ENCODE measurements around the gene CEP164. TPM values are rescaled to one million over a fixed set of nuclear protein-coding genes. Genes with fewer than 3 reads are reported as not detected.

The CEP164 gene
- total RNA-seq, 4 donors from 2014 or later, result 22.8 to 56.7 (median 29.7) TPM

DNA sequence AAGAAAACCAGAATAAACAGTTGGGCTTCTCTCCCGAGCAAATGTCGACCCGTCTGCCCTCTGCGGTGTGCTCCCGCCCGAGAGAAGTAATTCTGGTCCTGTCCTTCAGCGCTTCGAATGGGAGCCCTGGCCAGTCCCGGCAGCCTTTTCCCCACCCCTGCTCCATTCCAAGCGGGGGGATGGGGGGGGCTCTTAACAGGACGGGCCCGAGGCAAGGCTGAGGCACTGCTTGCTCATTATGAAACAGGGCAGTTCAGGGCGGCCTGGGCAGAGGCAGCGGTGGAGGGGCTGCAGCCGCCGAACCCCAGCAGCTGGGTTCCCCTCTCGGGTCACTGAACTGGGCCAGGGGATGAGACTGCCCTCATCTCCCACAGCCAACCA lies 27.4 kb upstream of the CEP164 start:
- TF ChIP-seq EP300 (IDR thresholded peaks at IDR 0.05) (no peak), POLR2A (IDR thresholded peaks at IDR 0.05) (no peak), CTCF (IDR thresholded peaks at IDR 0.05) (no peak), POLR2AphosphoS5 (IDR thresholded peaks at IDR 0.05) (no peak)
- Histone ChIP-seq H3K4me3 (no peak overlapping the region), H3K27ac (no peak overlapping the region), H3K9me3 (no peaks in the 10 kb centered on the region), H3K27me3 (no peaks in the 10 kb centered on the region), H3K36me3 (peaks cover 6% of the 10 kb centered on the region), H3K4me1 (peaks cover 5% of the 10 kb centered on the region)
- WGBS, result 33% methylated on average over 17 of the region's 17 CpGs
- no peak for DNase-seq (ENCODE audit: low spot score in 2 of 2)

DNA sequence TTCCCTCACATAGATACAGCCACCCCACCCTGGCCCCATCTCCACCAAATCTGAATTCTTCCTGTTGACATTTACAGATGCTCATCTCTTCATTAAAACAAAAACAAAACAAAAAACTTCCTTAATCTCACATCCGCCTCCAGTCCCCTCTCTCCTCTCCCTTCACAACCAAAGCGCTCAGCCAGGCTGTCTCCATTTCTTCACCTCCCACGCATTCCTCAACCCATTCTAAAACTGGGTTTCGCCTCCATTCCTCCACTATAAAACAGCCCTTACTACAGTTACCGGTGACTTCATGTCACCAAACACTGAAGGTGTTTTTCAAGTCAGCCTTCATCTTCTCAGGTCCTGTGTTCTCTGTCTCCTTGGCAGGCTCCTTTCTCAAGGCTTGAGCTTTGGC lies 26.9 kb upstream of the CEP164 start:
- TF ChIP-seq EP300 (IDR thresholded peaks at IDR 0.05) (no peak), CTCF (IDR thresholded peaks at IDR 0.05) (no peak), POLR2AphosphoS5 (IDR thresholded peaks at IDR 0.05) (no peak), POLR2A (IDR thresholded peaks at IDR 0.05) (no peak)
- peaks cover under 1% of the 10 kb centered on the region for H3K36me3 ChIP-seq
- 65% methylated on average over 5 of the region's 5 CpGs for WGBS
- no peaks in the 10 kb centered on the region for H3K27me3 ChIP-seq
- no peak overlapping the region for H3K4me3 ChIP-seq
- no peak for DNase-seq (ENCODE audit: low spot score in 2 of 2)
- peaks cover 5% of the 10 kb centered on the region for H3K4me1 ChIP-seq
- no peak overlapping the region for H3K27ac ChIP-seq
- H3K9me3 ChIP-seq, result no peaks in the 10 kb centered on the region

DNA sequence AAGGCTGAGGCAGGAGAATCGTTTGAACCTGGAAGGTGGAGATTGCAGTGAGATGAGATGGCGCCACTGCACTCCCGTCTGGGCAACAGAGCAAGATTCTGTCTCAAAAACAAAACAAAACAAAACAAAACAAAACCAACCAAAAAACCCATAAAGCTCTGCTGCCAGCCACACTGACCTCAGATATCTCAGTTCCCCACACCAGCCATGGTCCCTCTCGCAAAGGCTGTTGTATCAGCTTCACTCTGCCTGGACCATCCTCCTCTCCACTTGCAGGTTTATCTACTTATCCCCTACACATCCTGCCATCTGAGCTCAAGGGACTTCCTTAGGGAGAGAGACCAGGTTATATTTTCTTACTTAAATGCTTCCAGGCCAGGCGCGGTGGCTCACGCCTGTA lies 25.4 kb upstream of the CEP164 start:
- Histone ChIP-seq H3K4me1 (peaks cover 5% of the 10 kb centered on the region), H3K36me3 (no peaks in the 10 kb centered on the region), H3K9me3 (no peaks in the 10 kb centered on the region), H3K27me3 (no peaks in the 10 kb centered on the region), H3K4me3 (no peak overlapping the region), H3K27ac (no peak overlapping the region)
- DNase-seq (ENCODE audit: low spot score in 2 of 2), result no peak
- no peak for TF ChIP-seq POLR2AphosphoS5 (IDR thresholded peaks at IDR 0.05)
- no peak for TF ChIP-seq EP300 (IDR thresholded peaks at IDR 0.05)
- no peak for TF ChIP-seq POLR2A (IDR thresholded peaks at IDR 0.05)
- no peak for TF ChIP-seq CTCF (IDR thresholded peaks at IDR 0.05)
- 80% methylated on average over 7 of the region's 7 CpGs for whole genome bisulfite sequencing

DNA sequence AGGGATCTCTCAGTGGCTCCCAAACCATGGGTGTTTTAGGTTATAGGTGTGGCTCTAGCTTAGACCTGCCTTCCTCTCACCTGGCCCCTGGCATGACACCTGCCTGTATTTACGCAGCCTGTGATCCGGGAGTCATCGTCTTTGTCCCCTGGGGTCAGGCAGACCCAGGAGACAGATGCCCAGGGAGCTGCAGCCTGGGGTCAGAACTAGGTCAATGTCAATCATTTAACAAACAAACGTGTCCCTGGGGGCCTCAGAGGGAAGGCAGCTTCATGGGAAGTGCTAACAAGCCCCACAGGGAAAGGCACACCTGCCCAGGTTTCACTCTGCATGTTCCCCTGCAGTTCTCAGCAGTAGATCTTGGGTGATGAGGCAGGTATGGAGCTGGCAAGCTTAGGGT lies 24.6 kb upstream of the CEP164 start:
- 73% methylated on average over 4 of the region's 4 CpGs for WGBS
- Histone ChIP-seq H3K27ac (no peak overlapping the region), H3K36me3 (no peaks in the 10 kb centered on the region), H3K9me3 (no peaks in the 10 kb centered on the region), H3K4me3 (no peak overlapping the region), H3K27me3 (no peaks in the 10 kb centered on the region), H3K4me1 (peaks cover 5% of the 10 kb centered on the region)
- peak in 1 of 2 donors; percentile 41 for DNase-seq (ENCODE audit: low spot score in 2 of 2)
- no peak for TF ChIP-seq POLR2A (IDR thresholded peaks at IDR 0.05)
- no peak for TF ChIP-seq POLR2AphosphoS5 (IDR thresholded peaks at IDR 0.05)
- TF ChIP-seq EP300 (IDR thresholded peaks at IDR 0.05), result no peak

GRCh38 chr11:117303646-117304315 lies 23.9 kb upstream of the CEP164 start:
- H3K36me3 ChIP-seq, result no peaks in the 10 kb centered on the region
- no peak for TF ChIP-seq EP300 (IDR thresholded peaks at IDR 0.05)
- H3K9me3 ChIP-seq, result no peaks in the 10 kb centered on the region
- DNase-seq (ENCODE audit: low spot score in 2 of 2), result peak in 1 of 2 donors; percentile 30
- H3K27ac ChIP-seq, result no peak overlapping the region
- WGBS, result 95% methylated on average over 5 of the region's 5 CpGs
- no peak overlapping the region for H3K4me3 ChIP-seq
- no peaks in the 10 kb centered on the region for H3K27me3 ChIP-seq
- H3K4me1 ChIP-seq, result peaks cover 5% of the 10 kb centered on the region

DNA sequence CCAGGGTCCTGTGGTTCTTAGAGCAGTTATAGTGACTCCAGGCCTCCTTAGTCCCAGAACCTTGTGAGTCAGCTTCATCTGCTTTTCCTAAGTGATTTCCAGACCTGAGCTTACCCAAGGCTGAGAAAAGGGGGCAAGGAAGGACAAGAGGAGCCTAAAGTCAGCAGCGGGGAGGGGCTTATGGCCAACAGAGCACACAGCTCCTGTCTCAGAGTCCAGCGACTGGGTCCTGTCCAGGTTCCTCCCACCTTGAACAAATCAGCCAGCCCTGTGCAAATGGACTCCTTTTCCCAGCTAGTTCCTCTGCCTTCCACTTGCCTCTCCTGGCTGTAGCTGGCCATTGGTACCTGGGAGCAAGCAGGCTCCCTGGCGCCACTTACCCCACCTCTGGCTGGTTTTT lies 22.5 kb upstream of the CEP164 start:
- TF ChIP-seq CTCF (IDR thresholded peaks at IDR 0.05) (no peak), POLR2A (IDR thresholded peaks at IDR 0.05) (no peak), POLR2AphosphoS5 (IDR thresholded peaks at IDR 0.05) (no peak), EP300 (IDR thresholded peaks at IDR 0.05) (no peak)
- H3K9me3 ChIP-seq, result no peaks in the 10 kb centered on the region
- no peak overlapping the region for H3K4me3 ChIP-seq
- no peaks in the 10 kb centered on the region for H3K36me3 ChIP-seq
- peaks cover 4% of the 10 kb centered on the region for H3K4me1 ChIP-seq
- H3K27me3 ChIP-seq, result no peaks in the 10 kb centered on the region
- no peak overlapping the region for H3K27ac ChIP-seq
- no peak for DNase-seq (ENCODE audit: low spot score in 2 of 2)
- 94% methylated on average over 3 of the region's 3 CpGs for WGBS
